Effector memory CD8-positive, alpha-beta T cell (primary cell): ENCODE data around the gene DENND1C.

Experiments used
- ATAC-seq: fragments of 150-1000 bp; cut with Tn5 transposase; replicated peaks from 2 replicates; pipeline ENCODE4 v1.10.0; 2021; ENCODE audit warnings: mild to moderate bottlenecking, moderate library complexity
- DNase-seq, 3 experiments: peaks; one replicate each; pipeline ENCODE4 v3.0.0; 2021
- H3K27ac Mint-ChIP-seq, 2 donors: one replicate each; pipeline ENCODE4 v1.8.0; 2022; ENCODE audit warnings: mild to moderate bottlenecking in 2 of 2, mixed read lengths in 2 of 2, moderate library complexity in 2 of 2
- H3K27me3 Mint-ChIP-seq, 2 donors: one replicate each; pipeline ENCODE4 v1.8.0; 2022; ENCODE audit warnings: mixed read lengths in 2 of 2
- H3K36me3 Mint-ChIP-seq: one replicate; pipeline ENCODE4 v1.8.0; 2022; ENCODE audit warnings: mild to moderate bottlenecking, moderate library complexity, mixed read lengths; ENCODE audit not compliant: insufficient read depth
- H3K4me1 Mint-ChIP-seq, 2 donors: one replicate each; pipeline ENCODE4 v1.8.0; 2022; ENCODE audit warnings: low read depth in 2 of 2, mixed read lengths in 2 of 2
- H3K4me3 Mint-ChIP-seq, 2 donors: one replicate each; pipeline ENCODE4 v1.8.0; 2022; ENCODE audit warnings: mild to moderate bottlenecking in 2 of 2, mixed read lengths in 2 of 2, moderate library complexity in 2 of 2
- H3K9me3 Mint-ChIP-seq, 2 donors: one replicate each; pipeline ENCODE4 v1.8.0; 2022; ENCODE audit warnings: mixed read lengths in 2 of 2

The DENND1C gene

DNA sequence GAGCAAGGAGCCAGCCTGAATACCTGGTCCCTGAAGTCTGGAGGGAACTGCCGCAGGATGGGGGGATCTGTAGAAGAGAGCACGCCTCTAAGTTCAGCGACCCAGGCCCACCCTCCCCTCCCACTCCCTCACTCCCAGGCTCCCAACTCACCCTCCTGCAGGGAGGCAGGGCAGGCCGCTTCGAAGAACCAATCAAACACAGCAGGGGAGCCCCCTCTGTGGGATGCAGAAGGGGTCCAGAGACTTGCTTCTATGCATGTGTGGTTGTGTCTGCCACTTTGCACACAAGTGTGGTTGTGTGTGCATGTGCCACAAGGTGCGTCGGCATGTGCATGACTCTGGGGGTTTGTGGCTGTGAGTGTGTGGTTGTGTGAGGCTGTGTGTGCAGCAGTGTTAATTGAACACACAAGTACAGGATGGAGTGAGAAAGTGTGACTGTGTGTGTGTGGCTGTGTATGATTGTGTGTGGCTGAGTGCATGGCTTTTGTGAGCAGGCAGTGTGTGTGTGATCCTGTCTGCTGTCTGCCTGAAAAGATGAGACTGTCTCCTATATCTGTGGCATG, 1.7 kb downstream of the DENND1C start:
- peak overlapping the region; percentile 85 to 88 for H3K4me3 Mint-ChIP-seq
- no peaks in the 10 kb centered on the region for H3K9me3 Mint-ChIP-seq
- H3K36me3 Mint-ChIP-seq: peaks cover 32% of the 10 kb centered on the region
- ATAC-seq (no peak), DNase-seq (no peak)
- peak overlapping the region; percentile 99 to 100 for H3K27ac Mint-ChIP-seq
- H3K27me3 Mint-ChIP-seq: no peaks in the 10 kb centered on the region
- H3K4me1 Mint-ChIP-seq: peaks cover 34 to 47% of the 10 kb centered on the region in 2 donors

DNA sequence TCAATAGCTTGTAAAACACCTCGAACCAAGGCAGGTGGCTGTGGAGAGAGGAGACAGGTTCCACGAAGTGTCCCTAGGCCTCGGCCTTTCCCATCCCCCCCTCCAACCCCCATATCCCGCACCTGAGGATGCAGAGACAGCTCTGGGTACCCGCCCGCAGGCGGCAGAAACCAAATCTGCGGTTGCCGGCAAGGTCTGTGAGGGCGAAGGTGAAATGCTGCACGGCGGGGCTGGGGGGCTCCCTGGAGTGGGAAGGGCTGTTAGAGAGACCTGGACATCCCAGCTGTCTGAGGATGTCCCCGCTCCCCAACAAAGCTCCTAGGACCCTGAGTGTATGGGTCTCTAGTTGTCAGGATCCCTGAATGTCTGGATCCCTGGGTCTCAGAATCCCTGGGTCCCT, 2.8 kb downstream of the DENND1C start:
- H3K4me3 Mint-ChIP-seq: no peak overlapping the region
- H3K27ac Mint-ChIP-seq: peak overlapping the region in 1 of 2 donors; percentile 99
- H3K4me1 Mint-ChIP-seq: peaks cover 35 to 47% of the 10 kb centered on the region in 2 donors
- H3K9me3 Mint-ChIP-seq: no peaks in the 10 kb centered on the region
- DNase-seq (no peak), ATAC-seq (no peak)
- H3K36me3 Mint-ChIP-seq: peaks cover 42% of the 10 kb centered on the region
- H3K27me3 Mint-ChIP-seq: no peaks in the 10 kb centered on the region

DNA sequence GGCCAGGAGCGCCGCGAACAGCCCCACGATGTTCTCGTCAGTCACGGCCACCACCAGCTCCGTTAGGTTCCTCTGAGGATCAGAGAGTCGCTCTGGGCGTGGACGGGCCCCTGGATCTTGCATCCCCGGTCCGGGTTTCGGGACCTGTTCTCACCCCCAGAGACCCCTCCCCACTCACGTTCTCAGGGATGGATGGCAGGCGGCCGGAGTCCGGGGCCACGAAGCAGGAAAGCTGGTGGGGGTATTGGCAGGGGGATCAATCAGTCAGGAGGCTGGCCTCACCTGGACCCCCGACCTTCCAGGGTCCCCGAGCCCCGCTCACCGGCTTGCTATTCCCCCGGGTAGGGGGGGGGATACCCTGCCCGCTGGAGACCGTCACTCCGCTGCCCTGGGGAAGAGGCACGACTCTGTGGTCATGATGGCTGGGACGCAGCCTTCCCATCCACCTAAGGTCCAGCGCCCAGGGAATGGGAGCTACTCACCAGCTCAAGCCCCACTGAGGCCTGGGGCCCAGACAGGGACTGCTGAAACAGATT, 4.6 kb downstream of the DENND1C start:
- DNase-seq (no peak), ATAC-seq (no peak)
- Mint-ChIP-seq H3K27me3 (no peaks in the 10 kb centered on the region), H3K9me3 (no peaks in the 10 kb centered on the region), H3K36me3 (peaks cover 60% of the 10 kb centered on the region), H3K4me1 (peaks cover 21 to 29% of the 10 kb centered on the region in 2 donors), H3K27ac (no peak overlapping the region), H3K4me3 (no peak overlapping the region)

DNA sequence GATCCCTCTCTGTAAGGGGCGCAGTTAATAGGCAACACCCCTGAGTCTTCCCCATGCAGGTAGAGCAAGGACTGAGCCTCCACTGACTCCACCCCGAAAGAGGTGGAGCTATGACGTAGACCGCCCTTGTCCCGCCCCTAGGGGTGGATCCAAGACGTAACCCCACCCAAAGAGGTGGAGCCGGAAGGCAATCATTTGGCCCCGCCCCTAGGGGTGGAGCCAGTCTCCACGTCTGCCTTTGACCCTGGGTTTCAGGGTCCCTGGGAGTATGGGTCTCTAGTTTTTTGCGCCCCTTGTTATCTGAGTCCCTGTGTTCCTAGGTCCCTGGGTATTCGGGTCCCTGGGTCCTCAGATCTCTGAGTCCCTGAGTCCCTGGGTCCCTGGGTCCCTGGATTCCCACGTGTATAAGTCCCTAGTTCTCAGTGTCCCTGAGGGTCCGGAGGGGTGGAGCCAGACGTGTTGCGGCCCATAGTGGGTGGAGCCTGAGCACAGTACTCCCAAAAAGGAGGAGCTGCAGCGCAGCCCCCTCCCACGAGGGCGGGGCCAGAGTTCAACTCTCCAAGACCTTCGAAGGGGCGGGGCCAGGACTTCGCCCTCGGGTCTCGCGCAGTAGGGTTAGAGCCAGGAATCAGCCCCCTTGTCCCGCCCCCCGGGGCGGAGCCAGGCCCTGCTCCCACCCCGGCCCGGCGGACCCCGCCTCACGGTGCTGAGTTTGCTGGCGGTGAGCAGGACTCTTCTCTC, 5.3 kb downstream of the DENND1C start:
- peak; percentile 65 to 77 (median 69) for DNase-seq
- Mint-ChIP-seq H3K4me3 (no peak overlapping the region), H3K9me3 (no peaks in the 10 kb centered on the region), H3K27ac (peak overlapping the region in 1 of 2 donors; percentile 49), H3K27me3 (no peaks in the 10 kb centered on the region), H3K36me3 (peaks cover 60% of the 10 kb centered on the region), H3K4me1 (peaks cover 15 to 22% of the 10 kb centered on the region in 2 donors)
- peak; percentile 82 for ATAC-seq

DNA sequence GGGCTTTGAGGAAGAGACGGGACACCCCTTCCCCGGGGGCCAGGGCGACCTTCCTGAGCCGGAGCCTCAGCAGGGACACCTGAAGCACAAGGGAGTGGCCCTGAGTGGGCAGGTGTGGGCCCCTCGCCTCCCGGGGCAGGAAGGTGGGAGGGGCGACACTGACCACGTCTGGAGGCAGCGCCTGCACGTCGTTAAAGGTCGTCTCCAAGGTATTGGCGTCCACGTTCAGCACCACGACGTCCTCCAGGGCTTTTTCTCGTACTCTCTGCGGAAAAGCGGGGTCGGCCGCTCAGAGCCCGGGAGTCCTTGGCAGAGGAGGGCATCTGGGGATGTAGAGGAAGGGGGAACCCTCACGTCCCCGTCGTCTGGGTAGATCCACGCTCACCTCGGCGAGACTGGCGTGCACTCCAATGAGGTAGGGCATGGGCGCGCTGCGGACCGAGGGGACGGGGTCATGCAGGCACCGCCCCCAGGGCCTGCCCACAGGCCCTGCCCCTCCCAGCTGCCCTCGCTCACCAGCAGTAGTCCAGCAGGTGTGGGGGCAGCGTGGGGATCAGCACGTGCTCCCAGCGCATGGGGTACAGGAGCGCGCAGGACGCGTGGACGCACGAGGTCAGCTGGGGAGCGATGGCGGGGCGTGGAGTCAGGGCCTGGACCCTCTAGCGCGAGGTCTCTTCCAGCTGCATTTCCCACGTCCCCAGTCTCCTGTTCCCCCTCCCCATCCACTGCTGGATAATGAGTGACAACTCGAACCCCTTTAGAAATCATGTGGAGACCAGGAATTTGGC, 6.1 kb downstream of the DENND1C start:
- H3K27me3 Mint-ChIP-seq: no peaks in the 10 kb centered on the region
- ATAC-seq: no peak
- H3K4me3 Mint-ChIP-seq: no peak overlapping the region
- no peak for DNase-seq
- no peaks in the 10 kb centered on the region for H3K9me3 Mint-ChIP-seq
- H3K27ac Mint-ChIP-seq: peak overlapping the region in 1 of 2 donors; percentile 49
- peaks cover 66% of the 10 kb centered on the region for H3K36me3 Mint-ChIP-seq
- H3K4me1 Mint-ChIP-seq: peaks cover 8 to 14% of the 10 kb centered on the region in 2 donors

DNA sequence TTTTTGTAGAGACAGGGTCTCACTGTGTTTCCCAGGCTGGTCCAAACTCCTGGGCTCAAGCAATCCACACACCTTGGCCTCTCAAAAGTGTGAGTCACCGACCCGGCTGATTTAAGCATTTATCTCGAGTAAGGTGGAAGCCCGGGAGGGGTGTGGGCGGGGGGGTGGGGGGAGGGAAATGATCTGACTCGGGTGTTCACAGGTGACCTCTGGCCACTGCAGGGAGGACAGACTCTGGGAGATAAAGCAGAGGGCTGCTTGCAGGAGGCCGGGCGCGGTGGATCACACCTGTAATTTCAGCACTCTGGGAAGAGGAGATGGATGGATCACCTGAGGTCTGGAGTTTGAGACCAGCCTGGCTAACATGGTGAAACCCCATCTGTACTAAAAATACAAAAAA, 7.9 kb downstream of the DENND1C start:
- peaks cover 2 to 4% of the 10 kb centered on the region in 2 donors for H3K4me1 Mint-ChIP-seq
- no peaks in the 10 kb centered on the region for H3K27me3 Mint-ChIP-seq
- DNase-seq: no peak
- no peak overlapping the region for H3K27ac Mint-ChIP-seq
- H3K4me3 Mint-ChIP-seq: no peak overlapping the region
- no peaks in the 10 kb centered on the region for H3K9me3 Mint-ChIP-seq
- ATAC-seq: no peak
- peaks cover 80% of the 10 kb centered on the region for H3K36me3 Mint-ChIP-seq

DNA sequence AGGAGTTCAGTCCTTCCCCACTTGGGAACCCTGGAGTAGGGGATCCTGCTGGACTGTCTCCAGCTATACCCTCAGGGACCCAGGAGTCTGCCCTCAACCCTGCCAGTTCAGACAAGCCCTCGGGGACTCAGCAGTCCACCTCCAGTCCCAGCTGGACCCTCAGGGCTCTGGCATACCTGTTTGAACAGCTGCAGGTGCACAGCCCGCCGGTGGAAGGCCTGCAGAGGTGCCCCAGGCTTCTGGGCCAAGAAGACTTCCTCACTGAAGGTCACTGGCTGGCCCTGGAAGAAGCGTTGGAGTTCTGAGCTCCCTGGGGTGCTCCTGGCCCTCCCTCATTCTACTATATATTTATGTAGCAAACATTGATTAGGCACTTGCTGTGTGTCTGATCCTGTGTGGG, 8.9 kb downstream of the DENND1C start:
- no peaks in the 10 kb centered on the region for H3K9me3 Mint-ChIP-seq
- ATAC-seq (no peak), DNase-seq (no peak)
- H3K27me3 Mint-ChIP-seq: no peaks in the 10 kb centered on the region
- H3K27ac Mint-ChIP-seq: peak overlapping the region; percentile 23 to 35
- H3K4me1 Mint-ChIP-seq: peaks cover 2 to 8% of the 10 kb centered on the region in 2 donors
- peaks cover 75% of the 10 kb centered on the region for H3K36me3 Mint-ChIP-seq
- no peak overlapping the region for H3K4me3 Mint-ChIP-seq

DNA sequence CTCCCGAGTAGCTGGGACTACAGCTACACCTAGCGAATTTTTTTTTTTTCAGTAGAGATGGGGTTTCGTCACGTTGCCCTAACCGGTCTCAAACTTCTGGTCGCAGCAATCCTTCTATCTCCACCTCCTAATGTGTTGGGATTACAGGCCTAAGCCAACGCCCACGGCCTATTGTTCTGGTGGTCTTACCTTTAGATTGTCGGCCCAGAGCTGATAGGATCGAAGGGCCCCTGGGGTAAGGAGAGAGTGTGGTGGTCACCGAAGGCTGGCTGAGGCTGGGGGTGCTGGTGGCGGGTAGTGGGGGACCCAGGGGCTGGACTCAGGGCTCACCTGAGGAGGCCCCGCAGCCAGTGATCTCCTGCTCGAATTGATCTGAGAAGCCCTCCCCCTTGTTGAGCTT, 10.5 kb downstream of the DENND1C start:
- Mint-ChIP-seq H3K36me3 (peaks cover 78% of the 10 kb centered on the region), H3K27ac (peak overlapping the region; percentile 31 to 39), H3K9me3 (no peaks in the 10 kb centered on the region), H3K4me3 (no peak overlapping the region), H3K27me3 (no peaks in the 10 kb centered on the region), H3K4me1 (peaks cover 2 to 8% of the 10 kb centered on the region in 2 donors)
- DNase-seq: no peak
- ATAC-seq: no peak

DNA sequence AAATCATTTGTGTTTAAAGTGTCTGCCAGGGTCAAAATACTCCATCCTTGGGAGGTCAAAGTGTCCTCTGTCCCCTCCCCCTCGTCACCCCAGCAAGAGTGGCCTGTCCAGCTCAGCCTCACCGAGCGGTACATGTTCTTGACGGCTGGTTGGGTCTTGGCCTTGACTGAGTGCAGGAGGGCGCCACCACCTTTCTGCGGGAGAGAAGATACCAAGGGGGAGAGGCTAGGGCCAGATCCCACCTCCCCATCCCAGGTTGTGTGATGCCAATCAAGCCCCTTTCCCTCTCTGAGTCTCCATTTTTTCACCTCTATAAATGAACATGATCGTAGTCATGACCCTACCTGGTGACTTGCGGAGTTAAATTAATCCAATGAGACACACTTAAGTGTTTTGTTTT, 11.4 kb downstream of the DENND1C start:
- peaks cover 2 to 8% of the 10 kb centered on the region in 2 donors for H3K4me1 Mint-ChIP-seq
- no peak for ATAC-seq
- H3K27ac Mint-ChIP-seq: no peak overlapping the region

DNA sequence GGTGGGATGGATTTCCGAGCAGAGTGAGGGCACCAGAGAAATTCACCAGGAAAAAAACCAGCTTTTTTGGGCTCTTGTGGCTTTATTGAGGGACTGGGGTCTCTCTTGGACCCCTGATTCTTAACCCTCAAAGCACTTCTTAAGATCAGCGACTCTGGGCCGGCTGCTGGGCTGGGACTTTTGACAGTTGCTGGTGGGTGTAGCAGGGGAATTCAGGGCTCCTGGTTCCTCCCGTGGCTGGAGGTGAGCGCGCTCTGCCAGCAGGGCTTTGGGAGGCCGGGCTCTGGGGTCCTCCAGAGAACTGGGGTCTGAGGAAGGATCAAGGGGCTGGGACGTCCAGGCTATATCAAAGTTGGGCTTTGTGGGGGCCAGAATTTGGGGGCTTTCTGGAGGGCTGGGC, 14.2 kb downstream of the DENND1C start:
- H3K4me1 Mint-ChIP-seq: peaks cover 4 to 10% of the 10 kb centered on the region in 2 donors
- DNase-seq: no peak
- peak overlapping the region in 1 of 2 donors; percentile 5 for H3K27ac Mint-ChIP-seq

More for the DNA sequence above, 11.4 kb downstream of the DENND1C start:
- no peak for DNase-seq
- Mint-ChIP-seq H3K27me3 (peaks cover 0 to 1% of the 10 kb centered on the region in 2 donors), H3K36me3 (peaks cover 77% of the 10 kb centered on the region), H3K4me3 (no peak overlapping the region), H3K9me3 (no peaks in the 10 kb centered on the region)

DNA sequence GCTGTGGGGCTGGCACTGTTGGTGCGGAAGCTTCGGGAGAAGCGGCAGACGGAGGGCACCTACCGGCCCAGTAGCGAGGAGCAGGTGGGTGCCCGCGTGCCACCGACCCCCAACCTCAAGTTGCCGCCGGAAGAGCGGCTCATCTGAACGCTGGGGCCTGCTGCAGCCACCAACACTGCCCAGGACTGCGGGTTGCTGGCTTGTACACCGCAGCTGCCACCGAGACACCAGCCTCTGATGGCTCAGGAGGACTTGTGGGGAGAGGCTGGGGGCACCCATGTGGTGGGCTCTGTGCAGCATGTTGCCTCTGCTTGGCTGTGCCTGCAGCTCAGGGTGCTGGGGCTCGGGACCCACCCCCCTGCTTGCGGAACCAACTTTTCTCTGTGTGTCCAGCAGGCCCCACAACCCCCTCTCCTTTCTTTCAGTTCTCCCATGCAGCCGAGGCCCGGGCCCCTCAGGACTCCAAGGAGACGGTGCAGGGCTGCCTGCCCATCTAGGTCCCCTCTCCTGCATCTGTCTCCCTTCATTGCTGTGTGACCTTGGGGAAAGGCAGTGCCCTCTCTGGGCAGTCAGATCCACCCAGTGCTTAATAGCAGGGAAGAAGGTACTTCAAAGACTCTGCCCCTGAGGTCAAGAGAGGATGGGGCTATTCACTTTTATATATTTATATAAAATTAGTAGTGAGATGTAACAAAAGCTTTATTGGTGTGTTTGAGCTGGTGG, 14.9 kb downstream of the DENND1C start:
- Mint-ChIP-seq H3K4me1 (peaks cover 4 to 10% of the 10 kb centered on the region in 2 donors), H3K9me3 (no peaks in the 10 kb centered on the region), H3K36me3 (peaks cover 51% of the 10 kb centered on the region), H3K27me3 (peaks cover 0 to 7% of the 10 kb centered on the region in 2 donors), H3K27ac (peak overlapping the region in 1 of 2 donors; percentile 5), H3K4me3 (no peak overlapping the region)
- DNase-seq (no peak), ATAC-seq (no peak)

More for the DNA sequence above, 14.2 kb downstream of the DENND1C start:
- peaks cover 55% of the 10 kb centered on the region for H3K36me3 Mint-ChIP-seq
- H3K4me3 Mint-ChIP-seq: no peak overlapping the region
- no peak for ATAC-seq
- no peaks in the 10 kb centered on the region for H3K9me3 Mint-ChIP-seq
- peaks cover 0 to 7% of the 10 kb centered on the region in 2 donors for H3K27me3 Mint-ChIP-seq

DNA sequence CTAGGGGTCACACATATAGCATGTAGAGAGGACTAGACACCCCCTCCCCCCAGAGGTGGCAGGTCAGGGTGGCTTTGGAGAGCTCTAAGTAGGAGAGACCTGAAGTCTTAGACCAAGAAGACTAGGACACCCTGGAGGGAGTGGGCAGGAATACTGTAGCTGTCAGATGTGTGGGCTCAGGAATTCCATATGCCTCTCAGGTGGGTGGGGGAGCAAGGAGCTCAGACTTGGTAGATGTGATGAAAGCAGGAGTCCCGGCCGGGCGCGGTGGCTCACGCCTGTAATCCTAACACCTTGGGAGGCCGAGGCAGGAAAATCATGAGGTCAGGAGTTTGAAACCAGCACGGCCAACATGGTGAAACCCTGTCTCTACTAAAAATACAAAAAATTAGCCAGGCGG, 15.9 kb downstream of the DENND1C start:
- H3K9me3 Mint-ChIP-seq: no peaks in the 10 kb centered on the region
- no peak for ATAC-seq
- H3K27me3 Mint-ChIP-seq: peaks cover 0 to 7% of the 10 kb centered on the region in 2 donors
- H3K27ac Mint-ChIP-seq: peak overlapping the region in 1 of 2 donors; percentile 46
- no peak for DNase-seq
- H3K4me1 Mint-ChIP-seq: peaks cover 4 to 10% of the 10 kb centered on the region in 2 donors
- H3K36me3 Mint-ChIP-seq: peaks cover 45% of the 10 kb centered on the region
- no peak overlapping the region for H3K4me3 Mint-ChIP-seq

DNA sequence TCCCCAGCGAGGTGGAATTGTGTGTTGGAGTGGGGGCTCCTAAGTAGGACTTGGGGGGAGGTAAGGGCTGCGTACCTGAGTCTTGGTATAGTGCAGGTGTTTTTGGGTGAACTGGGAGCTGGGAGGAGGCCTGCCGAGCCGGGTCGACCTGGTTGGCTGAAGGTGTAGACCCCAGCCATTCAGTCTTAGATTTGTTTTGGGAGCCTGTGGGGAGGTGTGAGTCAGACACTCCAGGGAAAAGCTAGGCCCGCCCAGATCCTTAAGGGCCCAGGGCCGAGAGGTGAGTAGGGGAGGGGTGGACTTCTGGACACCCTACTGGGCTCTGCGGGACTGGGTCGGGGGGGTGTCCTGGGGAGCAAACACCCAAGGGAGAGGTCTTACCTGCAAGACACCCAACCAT, 16.6 kb downstream of the DENND1C start:
- no peak for DNase-seq
- Mint-ChIP-seq H3K36me3 (peaks cover 45% of the 10 kb centered on the region), H3K27me3 (peaks cover 0 to 7% of the 10 kb centered on the region in 2 donors), H3K4me3 (no peak overlapping the region), H3K27ac (peak overlapping the region; percentile 38 to 46), H3K4me1 (peaks cover 6 to 14% of the 10 kb centered on the region in 2 donors), H3K9me3 (no peaks in the 10 kb centered on the region)
- ATAC-seq: no peak
